ENCODE results near the gene CDH8. TPM values are rescaled to one million over a fixed set of nuclear protein-coding genes. Genes with fewer than 3 reads are reported as not detected.

CDH8 gene
- total and polyA plus RNA-seq, 2 donors (not counting 1 experiment from before 2014, with no cell fraction given), result not detected

- ChIA-PET CTCF (no interaction called here), POLR2A (no interaction called here)
- H3K4me3 Mint-ChIP-seq, result no peak overlapping the region
- intact Hi-C loops (cut with micrococcal nuclease), result no loop called here
- Histone ChIP-seq H2AFZ (ENCODE audit: insufficient read depth, low read depth, low read length, poor library complexity, severe bottlenecking) (no peak overlapping the region), H3K4me3 (ENCODE audit: control extremely low read depth in 1 of 5, extremely low read depth in 1 of 5, insufficient read depth in 1 of 5, low read depth in 2 of 5, low read length in 4 of 5) (no peak overlapping the region), H3K79me2 (ENCODE audit: control insufficient read depth, insufficient read depth, low read length) (no peaks in the 10 kb centered on the region), H3K27me3 (replicated peaks in 1 of 4; ENCODE audit: control extremely low read depth in 1 of 4, control insufficient read depth in 3 of 4, insufficient read depth in 4 of 4, low read length in 3 of 4) (no peaks in the 10 kb centered on the region), H3K36me3 (replicated peaks in 1 of 2; ENCODE audit: control extremely low read depth in 1 of 2, control insufficient read depth in 1 of 2, extremely low read depth in 1 of 2, insufficient read depth in 2 of 2, low read length in 1 of 2) (no peaks in the 10 kb centered on the region), H4K20me1 (ENCODE audit: control insufficient read depth, insufficient read depth, low read length, poor library complexity, severe bottlenecking) (no peaks in the 10 kb centered on the region), H3K27ac (ENCODE audit: low read length in 2 of 2) (no peak overlapping the region), H3K9ac (ENCODE audit: low read length) (no peak overlapping the region), H3K4me1 (ENCODE audit: control insufficient read depth in 2 of 2, insufficient read depth in 2 of 2, low read length in 2 of 2) (no peaks in the 10 kb centered on the region), H3K4me2 (replicated peaks; ENCODE audit: low read depth, low read length, poor library complexity, severe bottlenecking) (no peak overlapping the region), H3K9me3 (ENCODE audit: control extremely low read depth in 1 of 3, control insufficient read depth in 2 of 3, insufficient read depth in 1 of 3, low read length in 2 of 3) (peaks cover 0 to 1% (median 0%) of the 10 kb centered on the region in 3 donors)
- H3K9me3 Mint-ChIP-seq (ENCODE audit: insufficient read depth), result peaks cover 2% of the 10 kb centered on the region
- ATAC-seq (ENCODE audit: low read depth), result no peak
- H3K27me3 Mint-ChIP-seq, result no peaks in the 10 kb centered on the region
- no peaks in the 10 kb centered on the region for H3K4me1 Mint-ChIP-seq
- DNase-seq, result no peak
- no peak overlapping the region for H3K27ac Mint-ChIP-seq
- WGBS (ENCODE audit: insufficient coverage), result no CpG with 5 or more reads among the region's 1 CpG
- TF ChIP-seq CTCF (IDR thresholded peaks at IDR 0.05) (no peak), EZH2 (IDR thresholded peaks at IDR 0.05; ENCODE audit: borderline replicate concordance, insufficient read depth, low read depth, low read length, poor library complexity, severe bottlenecking) (no peak)
These were observed 429.7 kb downstream of the CDH8 start for GRCh38 chr16:61606581-61606980.
